ENCODE results near the gene MDM1.

- TF ChIP-seq CTCF (IDR thresholded peaks at IDR 0.05) (no peak), POLR2A (IDR thresholded peaks at IDR 0.05) (no peak)
Measured at GRCh38 chr12:68303850-68304249, 28.3 kb downstream of the MDM1 start.

All from lower leg skin (tissue), 3 donors.